Measurements from ENCODE around the gene GPR137. TPM values are rescaled to one million over a fixed set of nuclear protein-coding genes. Genes with fewer than 3 reads are reported as not detected.
A peak's percentile ranks its signal among the peaks of the same experiment; 100 is the strongest.

The GPR137 gene
- total RNA-seq (2021; ENCODE audit: unreplicated experiment) (24.4 TPM), Bru-seq, nascent RNA (percentile 47 among the genes with signal in this experiment), BruChase-seq, experiment 1, labeled RNA remaining after a 6-hour chase (percentile 66 among the genes with signal in this experiment), BruChase-seq, experiment 2, labeled RNA remaining after a 2-hour chase (percentile 53 among the genes with signal in this experiment)
- 16.2 and 17.1 TPM in 2 replicates for polyA plus RNA-seq (2012)
- long read RNA-seq, partial matches to known transcripts: 3 of 15 reads
- long read RNA-seq, other reads (novel, unspliced or antisense): 11 of 15 reads

- Histone ChIP-seq H3K9me3 (ENCODE audit: control insufficient read depth in 1 of 2, insufficient read depth in 1 of 2, low read depth in 1 of 2, low read length in 2 of 2) (no peaks in the 10 kb centered on the region), H3K79me2 (ENCODE audit: insufficient read depth, low read length) (no peaks in the 10 kb centered on the region), H3K27me3 (ENCODE audit: insufficient read depth, low read length) (no peaks in the 10 kb centered on the region), H3K9ac (ENCODE audit: low read length) (peak within 1 kb of the TSS; percentile 85), H3K4me1 (ENCODE audit: control insufficient read depth in 1 of 2, insufficient read depth in 2 of 2, low read length in 2 of 2) (peaks cover 14 to 27% of the 10 kb centered on the region in 2 experiments), H4K20me1 (ENCODE audit: insufficient read depth) (no peaks in the 10 kb centered on the region), H3K27ac (ENCODE audit: low read depth, low read length) (peak within 1 kb of the TSS; percentile 83), H3K4me2 (ENCODE audit: low read length) (peak within 1 kb of the TSS; percentile 96), H3K4me3 (replicated peaks in 1 of 2; ENCODE audit: low read depth in 1 of 2, low read length in 2 of 2) (peak within 1 kb of the TSS; percentile 77 to 80), H2AFZ (ENCODE audit: low read depth, low read length, poor library complexity, severe bottlenecking) (no peak within 1 kb of the TSS), H3K36me3 (ENCODE audit: control insufficient read depth in 1 of 2, insufficient read depth in 2 of 2, low read length in 2 of 2) (no peaks in the 10 kb centered on the region; a peak in 1 of 4 replicates), H3K9me2 (ENCODE audit: insufficient read depth) (no peaks in the 10 kb centered on the region)
- intact Hi-C loops (cut with micrococcal nuclease): loop anchor here (1.0 kb wide), 1 partner anchor 43 kb away; no protein-coding TSS in a partner anchor
- ChIA-PET CTCF (interaction anchor here (0.9 to 4.3 kb wide), 5 partner anchors 16 to 46 kb away, joined by 3 to 22 read pairs (median 4); partner anchors contain the start of genes ESRRA, PRDX5 and TRMT112), POLR2A (interaction anchor here (1.2 to 1.7 kb wide), 2 partner anchors 15 to 16 kb away, joined by 3 to 5 read pairs; no protein-coding TSS in a partner anchor), RAD21 (ENCODE audit: low non-redundant PET in 1 of 2, low total read pairs in 2 of 2, uncharacterized antibody in 2 of 2, unreplicated experiment in 2 of 2) (interaction anchor here (0.7 to 0.8 kb wide), 2 partner anchors 14 to 79 kb away, joined by 3 to 5 read pairs; no protein-coding TSS in a partner anchor)
- no peak for TF ChIP-seq SP1 (IDR thresholded peaks at IDR 0.05; ENCODE audit: low read depth)
- TF ChIP-seq EGR1 (IDR thresholded peaks at IDR 0.05; ENCODE audit: low read depth): peak; percentile 78
- TF ChIP-seq POLR2AphosphoS5 (IDR thresholded peaks at IDR 0.05; ENCODE audit: low read depth, low read length): peak; percentile 76
- TF ChIP-seq YY1 (IDR thresholded peaks at IDR 0.05; ENCODE audit: extremely low read depth, insufficient replicate concordance, low read depth, low read length): peak; percentile 95
- DNase-seq (ENCODE audit: low read depth, low spot score) (no peak), ATAC-seq (peak; percentile 59)
- TSS peak; percentile 94 for BruUV-seq (replicated peaks)
These were observed at the start of gene GPR137 for GRCh38 chr11:64284962-64285884. TSS of gene GPR137 (plus strand) at chr11:64285848. CDS start at chr11:64286525, 677 bp downstream.

- H3K27me3 ChIP-seq (ENCODE audit: insufficient read depth, low read length): no peaks in the 10 kb centered on the region
- CTCF ChIA-PET: no interaction called here
- no peaks in the 10 kb centered on the region for H4K20me1 ChIP-seq (ENCODE audit: insufficient read depth)
- POLR2A ChIA-PET: no interaction called here
- peaks cover 18% of the 10 kb centered on the region for H3K79me2 ChIP-seq (ENCODE audit: insufficient read depth, low read length)
- intact Hi-C loops (cut with micrococcal nuclease): no loop called here
- no peak overlapping the region for H3K9ac ChIP-seq (ENCODE audit: low read length)
- RAD21 ChIA-PET (ENCODE audit: low non-redundant PET in 1 of 2, low total read pairs in 2 of 2, uncharacterized antibody in 2 of 2, unreplicated experiment in 2 of 2): no interaction called here
- H3K4me1 ChIP-seq (ENCODE audit: control insufficient read depth in 1 of 2, insufficient read depth in 2 of 2, low read length in 2 of 2): peaks cover 21 to 58% of the 10 kb centered on the region in 2 experiments
- H3K4me3 ChIP-seq (replicated peaks in 1 of 2; ENCODE audit: low read depth in 1 of 2, low read length in 2 of 2): no peak overlapping the region
- DNase-seq (ENCODE audit: low read depth, low spot score): no peak
- H3K9me2 ChIP-seq (ENCODE audit: insufficient read depth): no peaks in the 10 kb centered on the region
- H3K36me3 ChIP-seq (ENCODE audit: control insufficient read depth in 1 of 2, insufficient read depth in 2 of 2, low read length in 2 of 2): 0 out of 4 replicates have a peak, but pooled peaks cover 0 to 8% of the 10 kb centered on the region in 2 experiments
- ATAC-seq: no peak
- no TSS peak for BruUV-seq (replicated peaks)
- H3K9me3 ChIP-seq (ENCODE audit: control insufficient read depth in 1 of 2, insufficient read depth in 1 of 2, low read depth in 1 of 2, low read length in 2 of 2): no peaks in the 10 kb centered on the region
- H2AFZ ChIP-seq (ENCODE audit: low read depth, low read length, poor library complexity, severe bottlenecking): no peak overlapping the region
- no peak overlapping the region; the same call in 1 of the 2 replicates for H3K27ac ChIP-seq (ENCODE audit: low read depth, low read length)
- H3K4me2 ChIP-seq (ENCODE audit: low read length): no peak overlapping the region
- TF ChIP-seq ZFX (IDR thresholded peaks at IDR 0.05) (no peak), ZBTB33 (IDR thresholded peaks at IDR 0.05; ENCODE audit: extremely low read depth, insufficient replicate concordance, low read length) (no peak), MAX (IDR thresholded peaks at IDR 0.05) (no peak), SP1 (IDR thresholded peaks at IDR 0.05; ENCODE audit: low read depth) (no peak), POLR2AphosphoS5 (IDR thresholded peaks at IDR 0.05; ENCODE audit: low read depth, low read length) (no peak), EZH2 (IDR thresholded peaks at IDR 0.05) (no peak), EZH2phosphoT487 (IDR thresholded peaks at IDR 0.05; ENCODE audit: borderline replicate concordance) (no peak), YY1 (IDR thresholded peaks at IDR 0.05; ENCODE audit: extremely low read depth, insufficient replicate concordance, low read depth, low read length) (no peak), CBX3 (IDR thresholded peaks at IDR 0.05; ENCODE audit: low read depth) (no peak), ZNF274 (IDR thresholded peaks at IDR 0.05; ENCODE audit: low read depth, low read length) (no peak), RAD21 (IDR thresholded peaks at IDR 0.05; ENCODE audit: low read depth) (no peak), EGR1 (IDR thresholded peaks at IDR 0.05; ENCODE audit: low read depth) (no peak), FOSL1 (IDR thresholded peaks at IDR 0.05; ENCODE audit: low read depth) (no peak), TCF7L2 (IDR thresholded peaks at IDR 0.05; ENCODE audit: borderline replicate concordance, extremely low read depth, insufficient read depth, insufficient read length) (no peak)
These were observed 48.1 kb upstream of the GPR137 start for GRCh38 chr11:64237484-64237951.

All from HCT116 (cell line).